ENCODE measurements around the gene PPP1R37. TPM values are rescaled to one million over a fixed set of nuclear protein-coding genes. Genes with fewer than 3 reads are reported as not detected.

PPP1R37 gene
- 95.2 and 106 TPM in 2 replicates for total RNA-seq (2014; rRNA removed; shearing (Covaris generic); ENCODE audit: low replicate concordance)

DNA sequence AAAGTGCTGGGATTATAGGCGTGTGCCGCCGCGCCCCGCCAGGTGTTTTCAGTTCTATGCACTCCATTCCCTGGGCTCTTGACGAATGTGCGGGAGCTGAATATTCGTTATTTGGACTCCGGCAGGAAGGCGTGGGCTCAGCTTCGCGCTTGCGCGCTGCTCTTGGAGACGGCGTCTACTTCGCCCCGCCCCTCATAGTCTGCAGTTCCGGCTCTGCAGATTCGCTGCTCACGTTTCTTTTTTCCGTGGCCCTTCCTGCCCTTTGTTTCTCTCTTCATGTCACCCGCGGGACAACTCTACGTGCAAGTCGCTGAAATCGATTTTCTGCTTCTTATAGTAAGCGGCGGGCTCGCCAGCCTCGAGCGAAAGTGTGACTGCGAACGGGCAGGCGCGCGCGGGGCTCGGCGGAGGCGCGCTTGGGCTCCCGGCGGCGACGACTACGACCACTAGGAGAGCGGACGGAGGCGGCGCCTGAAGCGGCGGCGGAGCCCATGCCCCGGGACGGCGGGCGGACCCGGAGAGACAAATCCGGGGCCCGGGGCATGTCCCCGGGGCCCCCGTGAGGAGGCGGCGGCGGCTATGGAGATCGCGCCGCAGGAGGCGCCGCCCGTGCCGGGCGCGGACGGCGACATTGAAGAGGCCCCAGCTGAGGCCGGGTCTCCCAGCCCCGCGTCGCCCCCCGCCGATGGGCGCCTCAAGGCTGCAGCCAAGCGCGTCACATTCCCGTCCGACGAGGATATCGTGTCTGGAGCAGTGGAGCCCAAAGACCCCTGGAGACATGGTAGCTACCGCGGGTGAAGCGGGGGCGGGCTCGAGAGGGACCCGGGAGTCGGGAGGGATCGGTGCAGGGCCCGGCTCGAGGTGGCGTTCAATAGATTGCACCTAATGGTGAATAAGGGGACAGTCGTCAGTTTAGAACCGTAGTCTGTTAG is at the start of gene PPP1R37:
Gene PPP1R37, plus strand, starts transcription at position 433 of the 932 bp plus-strand sequence. Its CDS starts 147 bp downstream, at position 580.
- peak; percentile 97 for DNase-seq (ENCODE audit: low read depth)
- in situ Hi-C loops (cut with HindIII; ENCODE audit: low pct_unique_long_range_greater_than_20kb, low sequenced_read_pairs), result no loop called here

DNA sequence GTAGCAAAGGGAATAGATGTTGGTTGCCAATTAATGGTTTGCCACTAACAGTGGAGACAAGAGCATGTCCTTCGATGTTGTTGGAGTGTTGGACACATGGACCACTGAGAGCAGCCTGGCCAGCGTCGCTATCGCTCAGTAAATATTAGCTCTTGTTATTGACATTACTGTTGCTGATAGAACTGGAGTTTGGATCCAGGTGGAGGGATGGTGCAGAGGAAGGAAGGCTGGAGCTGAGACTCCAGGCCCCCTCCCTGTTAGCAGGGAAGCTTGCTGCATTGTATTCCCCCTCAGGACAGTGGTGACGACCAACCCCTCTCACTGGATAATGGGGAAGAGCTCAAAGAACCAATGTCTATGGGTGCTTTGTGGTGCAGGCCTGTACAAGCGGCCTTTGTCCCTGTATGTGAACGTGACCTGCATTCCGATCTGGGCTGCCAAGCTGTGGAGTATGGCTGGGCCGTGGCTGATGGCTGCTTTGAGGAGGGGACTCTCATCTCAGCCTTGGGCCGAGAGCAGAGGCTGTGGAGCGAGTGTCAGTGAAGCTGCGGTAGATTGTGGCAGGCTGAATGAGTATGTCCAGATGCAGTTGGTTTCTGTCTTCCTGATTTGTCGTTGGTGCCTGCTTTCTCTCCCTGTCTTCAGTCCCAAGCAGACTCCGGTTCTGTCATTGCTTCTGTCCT is 47.2 kb upstream of the PPP1R37 start:
- DNase-seq (ENCODE audit: low read depth), result no peak
- in situ Hi-C loops (cut with HindIII; ENCODE audit: low pct_unique_long_range_greater_than_20kb, low sequenced_read_pairs), result no loop called here

GRCh38 chr19:45046355-45046754 is 46.6 kb upstream of the PPP1R37 start:
- in situ Hi-C loops (cut with HindIII; ENCODE audit: low pct_unique_long_range_greater_than_20kb, low sequenced_read_pairs), result no loop called here

GRCh38 chr19:45047188-45047797 is 45.7 kb upstream of the PPP1R37 start:
- no peak for DNase-seq (ENCODE audit: low read depth)
- in situ Hi-C loops (cut with HindIII; ENCODE audit: low pct_unique_long_range_greater_than_20kb, low sequenced_read_pairs), result no loop called here

More at GRCh38 chr19:45046355-45046754, 46.6 kb upstream of the PPP1R37 start:
- DNase-seq (ENCODE audit: low read depth), result no peak

GRCh38 chr19:45049073-45049736 is 43.8 kb upstream of the PPP1R37 start:
- in situ Hi-C loops (cut with HindIII; ENCODE audit: low pct_unique_long_range_greater_than_20kb, low sequenced_read_pairs), result no loop called here

DNA sequence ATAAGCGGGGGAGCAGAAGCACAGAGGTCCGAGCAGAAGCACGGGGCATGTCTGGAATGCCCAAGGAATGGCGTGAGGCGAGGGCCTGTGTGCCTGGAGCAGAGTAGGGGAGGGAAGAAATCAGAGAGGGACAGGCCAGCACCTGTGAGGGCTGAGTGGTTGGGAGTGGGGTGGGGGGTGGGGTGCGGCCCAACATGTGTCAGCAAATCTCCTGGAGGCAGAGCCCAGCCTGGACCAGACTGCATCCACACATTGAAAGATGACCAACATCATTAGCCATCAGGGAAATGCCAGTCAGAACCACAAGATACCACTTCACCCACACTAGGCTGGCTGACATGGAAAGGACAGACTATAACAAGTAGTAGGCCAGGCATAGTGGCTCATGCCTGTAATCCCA is 42.9 kb upstream of the PPP1R37 start:
- in situ Hi-C loops (cut with HindIII; ENCODE audit: low pct_unique_long_range_greater_than_20kb, low sequenced_read_pairs), result no loop called here

More at GRCh38 chr19:45049073-45049736, 43.8 kb upstream of the PPP1R37 start:
- no peak for DNase-seq (ENCODE audit: low read depth)

DNA sequence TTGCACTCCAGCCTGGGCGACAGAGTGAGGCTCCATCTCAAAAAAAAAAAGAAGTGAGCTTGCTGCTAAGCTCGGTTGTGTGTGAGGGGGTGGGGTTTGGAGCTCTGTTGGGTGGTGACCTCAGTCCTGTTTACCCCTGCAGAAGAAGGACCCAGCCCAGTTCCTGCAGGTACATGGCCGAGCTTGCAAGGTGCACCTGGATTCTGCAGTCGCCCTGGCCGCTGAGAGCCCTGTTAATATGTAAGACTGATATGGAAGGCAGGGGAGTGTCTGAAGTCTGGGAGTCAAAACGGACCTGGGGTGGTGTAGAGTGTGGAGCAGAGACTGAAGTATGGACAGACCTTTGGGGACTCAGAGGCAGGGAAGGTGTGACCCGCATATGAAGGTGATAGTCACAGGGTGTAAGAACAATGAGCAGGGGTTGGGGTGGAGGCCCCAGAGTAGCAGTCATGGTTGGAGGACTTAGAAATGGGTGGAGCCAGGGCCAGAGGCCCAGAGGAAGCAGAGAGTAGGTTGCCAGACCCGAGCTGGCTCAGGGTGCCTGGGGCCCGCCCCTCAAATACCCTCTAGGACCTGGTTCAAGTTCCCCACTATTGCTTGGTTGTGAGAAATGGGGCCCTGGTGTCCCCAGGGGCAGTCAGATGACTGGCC is 40.9 kb upstream of the PPP1R37 start:
- in situ Hi-C loops (cut with HindIII; ENCODE audit: low pct_unique_long_range_greater_than_20kb, low sequenced_read_pairs), result no loop called here
- DNase-seq (ENCODE audit: low read depth), result no peak

More for the DNA sequence above, 42.9 kb upstream of the PPP1R37 start:
- DNase-seq (ENCODE audit: low read depth), result no peak

DNA sequence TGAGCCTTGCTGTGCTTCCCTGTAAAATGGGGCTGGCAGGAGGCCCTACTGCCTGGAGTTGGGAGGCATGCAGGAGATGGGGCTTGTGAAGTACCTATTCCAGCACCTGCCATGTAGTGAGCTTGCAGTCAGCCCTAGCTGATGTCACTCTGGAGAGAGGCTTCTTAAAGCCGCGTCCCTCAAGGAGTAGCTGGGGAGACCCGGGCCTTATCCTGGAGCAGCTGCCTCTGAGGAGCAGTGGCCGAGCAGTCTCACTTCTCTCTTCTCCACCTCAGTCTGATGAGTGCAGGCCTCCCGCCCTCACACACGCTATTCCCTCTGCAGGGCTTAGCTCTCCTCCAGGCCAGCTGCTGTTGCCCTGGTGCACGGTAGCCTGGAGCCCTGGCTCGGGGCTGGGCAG is 36.1 kb upstream of the PPP1R37 start:
- in situ Hi-C loops (cut with HindIII; ENCODE audit: low pct_unique_long_range_greater_than_20kb, low sequenced_read_pairs), result no loop called here

DNA sequence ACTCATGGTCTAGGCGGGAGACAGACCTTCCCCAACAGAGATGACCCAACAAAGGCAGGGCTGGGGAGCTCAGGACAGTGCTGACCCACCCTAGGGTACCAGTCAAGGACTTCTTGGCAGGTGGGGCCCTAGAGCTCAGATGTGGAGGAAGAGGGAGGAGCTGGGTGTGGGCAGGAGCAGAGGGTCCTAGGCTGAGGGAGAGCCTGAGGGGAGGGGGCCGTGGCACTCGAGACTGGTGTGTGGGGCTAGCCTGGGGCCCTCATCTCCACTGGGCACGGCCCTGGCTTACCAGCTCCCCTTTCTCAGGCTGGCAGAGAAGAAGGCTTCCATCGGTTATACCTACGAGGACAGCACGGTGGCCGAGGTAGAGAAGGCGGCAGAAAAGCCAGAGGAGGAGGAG is 35.5 kb upstream of the PPP1R37 start:
- no peak for DNase-seq (ENCODE audit: low read depth)
- in situ Hi-C loops (cut with HindIII; ENCODE audit: low pct_unique_long_range_greater_than_20kb, low sequenced_read_pairs), result no loop called here

More for the DNA sequence above, 36.1 kb upstream of the PPP1R37 start:
- DNase-seq (ENCODE audit: low read depth), result no peak

DNA sequence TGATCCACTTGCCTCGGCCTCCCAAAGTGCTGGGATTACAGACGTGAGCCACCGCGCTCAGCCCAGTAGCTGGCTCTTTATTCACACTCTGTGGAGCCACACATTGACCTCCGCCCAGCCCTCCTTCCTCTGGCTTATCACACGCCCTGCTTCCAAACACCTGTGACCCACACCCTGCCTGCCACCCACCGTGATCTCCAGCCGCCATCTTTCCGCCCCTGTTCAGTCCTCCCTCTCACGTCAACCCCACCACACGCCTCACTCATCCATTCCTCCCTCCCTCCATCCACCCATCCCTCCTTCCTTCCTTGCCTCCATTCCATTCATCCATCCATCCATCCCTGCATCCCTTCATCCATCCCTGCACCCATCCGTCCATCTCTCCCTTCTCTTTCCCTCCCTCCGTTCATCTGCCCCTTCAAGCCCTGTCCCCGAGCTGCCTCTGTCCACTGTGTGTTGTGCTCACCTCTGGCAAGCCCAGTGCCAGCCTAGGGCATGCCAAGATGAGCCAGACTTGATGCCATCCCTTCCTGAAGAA is 34.3 kb upstream of the PPP1R37 start:
- in situ Hi-C loops (cut with HindIII; ENCODE audit: low pct_unique_long_range_greater_than_20kb, low sequenced_read_pairs), result no loop called here
- no peak for DNase-seq (ENCODE audit: low read depth)

DNA sequence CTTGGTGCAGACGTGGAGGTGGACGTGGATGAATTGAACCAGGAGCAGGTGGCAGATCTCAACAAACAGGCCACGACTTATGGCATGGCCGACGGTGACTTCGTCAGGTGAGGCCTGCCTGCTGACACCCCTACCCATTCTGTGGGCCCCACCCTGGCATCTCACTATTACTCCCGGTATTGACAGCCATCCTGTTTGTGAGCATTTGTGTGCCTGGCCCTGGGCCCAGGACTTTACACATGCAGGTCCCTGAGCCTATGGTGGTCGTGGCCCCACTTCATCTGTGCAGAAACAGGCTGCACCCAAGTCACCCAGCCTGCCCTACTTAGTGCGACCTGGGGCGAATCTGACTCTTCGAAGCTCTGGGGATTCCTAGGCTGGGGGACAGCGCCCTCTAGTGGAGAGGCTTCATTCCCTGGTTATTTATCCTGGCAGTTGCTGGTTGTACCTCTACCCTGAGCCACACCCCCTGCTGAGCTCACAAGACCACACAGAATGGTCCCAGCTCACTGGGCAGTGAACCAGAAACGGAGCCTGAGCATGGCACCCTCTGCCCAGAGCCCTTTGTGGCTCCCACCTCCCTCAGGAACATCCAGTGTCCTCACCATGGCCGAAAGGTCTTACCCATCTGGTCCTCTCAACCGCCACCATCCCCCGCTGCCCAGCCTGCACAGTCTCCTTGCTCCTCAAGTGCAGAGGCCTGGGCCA is 33.6 kb upstream of the PPP1R37 start:
- in situ Hi-C loops (cut with HindIII; ENCODE audit: low pct_unique_long_range_greater_than_20kb, low sequenced_read_pairs), result no loop called here

GRCh38 chr19:45061965-45062364 is 31.0 kb upstream of the PPP1R37 start:
- in situ Hi-C loops (cut with HindIII; ENCODE audit: low pct_unique_long_range_greater_than_20kb, low sequenced_read_pairs), result no loop called here
- no peak for DNase-seq (ENCODE audit: low read depth)

More for the DNA sequence above, 33.6 kb upstream of the PPP1R37 start:
- peak; percentile 73 for DNase-seq (ENCODE audit: low read depth)

DNA sequence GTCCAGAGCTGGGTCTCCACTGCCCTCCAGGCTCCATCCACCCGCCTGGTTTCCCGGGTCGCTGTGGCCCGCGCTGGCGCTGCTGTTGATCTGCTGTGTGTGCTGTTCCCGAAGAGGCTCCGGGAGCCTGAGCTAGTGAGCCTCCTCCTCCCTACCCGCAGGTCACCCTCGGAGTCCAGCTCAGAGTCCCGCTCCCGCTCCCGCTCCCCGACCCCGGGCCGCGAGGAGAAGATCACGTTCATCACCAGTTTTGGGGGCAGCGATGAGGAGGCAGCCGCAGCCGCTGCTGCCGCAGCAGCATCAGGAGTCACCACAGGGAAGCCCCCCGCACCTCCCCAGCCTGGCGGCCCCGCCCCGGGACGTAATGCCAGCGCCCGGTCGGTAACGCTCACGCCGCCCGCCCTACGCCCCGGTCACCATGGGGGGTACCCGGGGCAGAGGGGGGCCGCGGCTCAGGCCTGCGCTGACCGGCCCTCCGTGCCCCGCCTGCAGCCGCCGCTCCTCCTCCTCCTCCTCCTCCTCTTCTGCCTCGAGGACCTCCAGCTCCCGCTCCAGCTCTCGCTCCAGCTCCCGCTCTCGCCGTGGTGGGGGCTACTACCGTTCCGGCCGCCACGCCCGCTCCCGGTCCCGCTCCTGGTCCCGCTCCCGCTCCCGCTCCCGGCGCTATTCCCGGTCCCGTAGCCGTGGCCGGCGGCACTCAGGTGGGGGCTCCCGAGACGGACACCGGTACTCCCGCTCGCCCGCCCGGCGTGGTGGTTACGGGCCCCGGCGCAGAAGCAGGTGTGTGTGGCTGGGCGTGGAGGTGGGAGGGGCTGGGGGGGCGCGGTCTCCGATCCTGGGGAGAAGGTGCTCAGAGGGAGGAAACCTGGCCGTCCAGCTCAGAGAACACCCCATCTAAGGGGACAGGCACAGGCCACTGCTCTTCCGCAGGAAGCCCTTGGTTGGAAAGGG is 28.9 kb upstream of the PPP1R37 start:
- no peak for DNase-seq (ENCODE audit: low read depth)
- in situ Hi-C loops (cut with HindIII; ENCODE audit: low pct_unique_long_range_greater_than_20kb, low sequenced_read_pairs), result no loop called here

- no peak for DNase-seq (ENCODE audit: low read depth)
- in situ Hi-C loops (cut with HindIII; ENCODE audit: low pct_unique_long_range_greater_than_20kb, low sequenced_read_pairs), result no loop called here
These were observed 25.9 kb upstream of the PPP1R37 start for GRCh38 chr19:45066921-45067661.

DNA sequence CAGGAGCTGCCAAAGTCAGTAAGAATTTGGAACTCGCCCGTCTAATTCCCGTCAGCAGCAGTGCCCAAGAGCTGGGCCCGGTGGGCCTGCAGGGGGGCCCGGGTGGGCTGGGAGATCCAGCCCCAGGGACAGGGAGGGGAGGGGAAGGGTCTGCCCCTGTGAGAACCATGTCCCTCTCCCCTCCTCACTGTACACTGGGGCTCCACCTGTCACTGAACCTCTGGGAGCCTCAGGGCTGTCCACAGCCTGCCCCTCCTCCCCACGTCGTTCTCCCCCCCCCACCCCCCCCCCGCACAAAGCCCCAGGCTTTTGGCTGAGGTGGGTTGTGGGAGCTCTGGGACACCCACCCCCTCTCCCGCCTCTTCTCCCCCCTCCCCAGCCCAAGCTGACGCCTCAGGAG is 24.9 kb upstream of the PPP1R37 start:
- DNase-seq (ENCODE audit: low read depth), result no peak
- in situ Hi-C loops (cut with HindIII; ENCODE audit: low pct_unique_long_range_greater_than_20kb, low sequenced_read_pairs), result no loop called here
